Natural killer cell (primary cell): ENCODE measurements around the gene SNX14. TPM values are rescaled to one million over a fixed set of nuclear protein-coding genes. Genes with fewer than 3 reads are reported as not detected.

Source experiments
- ATAC-seq, 3 donors: fragments of 150-1000 bp in 2 of 3; fragments of 200-7000 bp in 1 of 3; cut with Tn5 transposase; 1 replicate in 1 of 3; 2 replicates in 2 of 3; pipeline ENCODE4 v1.10.0; 2021; ENCODE audit warnings: mild to moderate bottlenecking in 2 of 3, moderate library complexity in 2 of 3
- DNase-seq, 2 donors: peaks; one replicate each; pipeline versions ENCODE4 v3.0.0 to v3.0.0-alpha.2; 2013 to 2021; ENCODE audit warnings: mixed read lengths in 1 of 2
- H3K27ac ChIP-seq: one replicate; pipeline ENCODE4 v1.5.1; 2013; ENCODE audit warnings: mild to moderate bottlenecking, low read length
- H3K27me3 ChIP-seq: one replicate; pipeline ENCODE4 v1.6.1; 2013; ENCODE audit warnings: low read length; ENCODE audit not compliant: control insufficient read depth, insufficient read depth
- H3K36me3 ChIP-seq: one replicate; pipeline ENCODE4 v1.6.1; 2013; ENCODE audit warnings: low read length; ENCODE audit not compliant: control insufficient read depth, insufficient read depth
- H3K4me1 ChIP-seq: one replicate; pipeline ENCODE4 v1.6.1; 2013; ENCODE audit warnings: low read length; ENCODE audit not compliant: control insufficient read depth, insufficient read depth
- H3K4me3 ChIP-seq: one replicate; pipeline ENCODE4 v1.5.1; 2013; ENCODE audit warnings: low read length
- H3K9me3 ChIP-seq: one replicate; pipeline ENCODE4 v1.6.1; 2013; ENCODE audit warnings: low read length; ENCODE audit not compliant: control insufficient read depth, insufficient read depth
- H3K27ac Mint-ChIP-seq, 2 donors: one replicate each; pipeline ENCODE4 v1.8.0; 2022; ENCODE audit warnings: mild to moderate bottlenecking in 2 of 2, mixed read lengths in 2 of 2, moderate library complexity in 1 of 2
- H3K27me3 Mint-ChIP-seq, 2 donors: one replicate each; pipeline ENCODE4 v1.8.0; 2022; ENCODE audit warnings: low read depth in 2 of 2, mixed read lengths in 2 of 2
- H3K36me3 Mint-ChIP-seq: one replicate; pipeline ENCODE4 v1.8.0; 2022; ENCODE audit warnings: mixed read lengths
- H3K4me1 Mint-ChIP-seq, 2 donors: one replicate each; pipeline ENCODE4 v1.8.0; 2022; ENCODE audit warnings: mixed read lengths in 2 of 2
- H3K4me3 Mint-ChIP-seq: one replicate; pipeline ENCODE4 v1.8.0; 2022; ENCODE audit warnings: mild to moderate bottlenecking, moderate library complexity, mixed read lengths
- H3K9me3 Mint-ChIP-seq, 2 donors: one replicate each; pipeline ENCODE4 v1.8.0; 2022; ENCODE audit warnings: mixed read lengths in 2 of 2
- CTCF ChIP-seq: fragments of 200-600 bp; IDR thresholded peaks from one replicate; pipeline ENCODE4 v1.8.0; 2022; ENCODE audit warnings: antibody characterized with exemption
- WGBS: methylation state at CpG from one replicate; pipeline ENCODE4 v1.1.7; 2013; ENCODE audit warnings: missing lambda C conversion rate; ENCODE audit not compliant: insufficient coverage; 5-methylcytosine and 5-hydroxymethylcytosine counted together
- intact Hi-C: fragments of 100-400 bp; cut with micrococcal nuclease; formaldehyde crosslinking; loops from one replicate; pipeline ENCODE4 v1.14.2; 2022
- total RNA-seq, 4 donors: library from RNA; stranded (reverse); fragments of 120-200 nt in 1 of 4; gene quantifications; one replicate each; pipeline versions ENCODE4 v1.2.3 to v1.2.4, GENCODE V29; 2013 to 2022

SNX14 gene
- total RNA-seq, 3 donors from 2014 or later (not counting 1 experiment from before 2014, with no cell fraction given) = 73.0 to 109 (median 80.3) TPM

GRCh38 chr6:85461798-85462170 is 131.9 kb downstream of the SNX14 start:
- Mint-ChIP-seq H3K27ac (peak overlapping the region in 1 of 2 donors; percentile 69), H3K36me3 (no peaks in the 10 kb centered on the region), H3K4me3 (peak overlapping the region; percentile 85), H3K4me1 (peaks cover 57 to 63% of the 10 kb centered on the region in 2 donors), H3K27me3 (peaks cover 43 to 59% of the 10 kb centered on the region in 2 donors), H3K9me3 (no peaks in the 10 kb centered on the region)
- intact Hi-C loops = no loop called here
- 20% methylated on average over 2 of the region's 4 CpGs for WGBS
- peaks cover 8% of the 10 kb centered on the region for H3K27me3 ChIP-seq
- H3K4me1 ChIP-seq = peaks cover 39% of the 10 kb centered on the region
- H3K27ac ChIP-seq = peak overlapping the region; percentile 48
- no peak overlapping the region for H3K4me3 ChIP-seq
- TF ChIP-seq CTCF = no peak
- no peaks in the 10 kb centered on the region for H3K36me3 ChIP-seq
- DNase-seq (peak in 1 of 2 donors; percentile 19), ATAC-seq (peak in 1 of 3 donors; percentile 14)
- no peaks in the 10 kb centered on the region for H3K9me3 ChIP-seq

GRCh38 chr6:85460921-85461797 is 132.5 kb downstream of the SNX14 start:
- Mint-ChIP-seq H3K4me3 (peak overlapping the region; percentile 74), H3K36me3 (no peaks in the 10 kb centered on the region), H3K4me1 (peaks cover 57 to 62% of the 10 kb centered on the region in 2 donors), H3K27me3 (peaks cover 44 to 59% of the 10 kb centered on the region in 2 donors), H3K9me3 (no peaks in the 10 kb centered on the region), H3K27ac (peak overlapping the region; percentile 69 to 79)
- TF ChIP-seq CTCF = no peak
- ATAC-seq (peak; percentile 73 to 90 (median 76)), DNase-seq (peak in 1 of 2 donors; percentile 60)
- intact Hi-C loops = no loop called here
- 0% methylated on average over 2 of the region's 4 CpGs for WGBS
- peaks cover 38% of the 10 kb centered on the region for H3K4me1 ChIP-seq
- peaks cover 4% of the 10 kb centered on the region for H3K27me3 ChIP-seq
- no peaks in the 10 kb centered on the region for H3K36me3 ChIP-seq
- H3K27ac ChIP-seq = peak overlapping the region; percentile 52
- no peaks in the 10 kb centered on the region for H3K9me3 ChIP-seq
- H3K4me3 ChIP-seq = no peak overlapping the region

- peaks cover 4% of the 10 kb centered on the region for H3K27me3 ChIP-seq
- H3K9me3 ChIP-seq = no peaks in the 10 kb centered on the region
- peaks cover 49 to 54% of the 10 kb centered on the region in 2 donors for H3K4me1 Mint-ChIP-seq
- 3% methylated on average over 2 of the region's 4 CpGs for WGBS
- ATAC-seq (no peak), DNase-seq (no peak)
- no peaks in the 10 kb centered on the region for H3K9me3 Mint-ChIP-seq
- intact Hi-C loops = no loop called here
- peak overlapping the region; percentile 52 for H3K27ac ChIP-seq
- H3K36me3 Mint-ChIP-seq = no peaks in the 10 kb centered on the region
- no peak for TF ChIP-seq CTCF
- peak overlapping the region; percentile 69 to 79 for H3K27ac Mint-ChIP-seq
- no peak overlapping the region for H3K4me3 ChIP-seq
- peaks cover 43 to 59% of the 10 kb centered on the region in 2 donors for H3K27me3 Mint-ChIP-seq
- H3K4me1 ChIP-seq = peaks cover 31% of the 10 kb centered on the region
- H3K36me3 ChIP-seq = no peaks in the 10 kb centered on the region
- peak overlapping the region; percentile 74 for H3K4me3 Mint-ChIP-seq
Measured at GRCh38 chr6:85460154-85460920, 133.3 kb downstream of the SNX14 start.
